ENCODE results near the gene CNIH3.
"Not testable (repeated sequence)": the region's sequence is repeated elsewhere in the genome, so short reads cannot be mapped to it uniquely, and the experiment has no call there.

Gene CNIH3

DNA sequence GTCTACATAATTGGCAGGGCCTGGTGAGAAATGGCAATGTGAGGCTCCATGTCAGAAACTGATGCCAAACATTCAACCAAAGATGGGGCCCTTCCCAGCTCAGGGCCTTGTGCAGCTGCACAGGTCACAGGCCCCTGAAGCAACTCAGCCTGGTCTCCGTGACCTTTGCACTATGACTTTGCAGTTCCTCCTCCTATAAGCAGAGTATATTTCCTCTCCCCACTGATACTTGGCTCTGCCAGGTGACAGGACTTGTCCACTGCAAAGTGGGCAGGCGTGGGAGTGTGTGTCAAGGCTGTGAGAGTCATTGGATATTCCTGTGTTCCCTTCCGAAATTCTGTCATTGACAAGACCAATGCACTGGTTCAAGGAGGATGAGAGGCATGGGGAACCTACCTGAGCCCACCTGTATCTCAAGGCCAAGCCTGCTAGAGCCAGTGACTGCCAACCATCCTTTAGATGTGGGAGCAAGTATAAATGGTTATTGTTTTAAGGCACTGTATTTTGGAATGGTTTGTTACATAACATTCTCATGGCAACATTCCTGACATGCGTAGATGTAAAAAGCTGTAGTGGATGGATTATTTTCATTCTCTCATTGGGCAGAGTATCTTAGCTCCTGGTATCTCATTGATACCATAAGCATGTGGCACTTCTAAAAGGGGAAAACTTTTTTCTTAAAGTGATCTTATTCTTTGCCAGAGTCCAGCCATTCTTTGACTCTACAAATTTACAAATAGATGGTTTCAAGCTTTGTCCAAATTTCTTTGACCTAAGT lies 75.2 kb downstream of the CNIH3 start:
- FAIRE-seq: no peak

DNA sequence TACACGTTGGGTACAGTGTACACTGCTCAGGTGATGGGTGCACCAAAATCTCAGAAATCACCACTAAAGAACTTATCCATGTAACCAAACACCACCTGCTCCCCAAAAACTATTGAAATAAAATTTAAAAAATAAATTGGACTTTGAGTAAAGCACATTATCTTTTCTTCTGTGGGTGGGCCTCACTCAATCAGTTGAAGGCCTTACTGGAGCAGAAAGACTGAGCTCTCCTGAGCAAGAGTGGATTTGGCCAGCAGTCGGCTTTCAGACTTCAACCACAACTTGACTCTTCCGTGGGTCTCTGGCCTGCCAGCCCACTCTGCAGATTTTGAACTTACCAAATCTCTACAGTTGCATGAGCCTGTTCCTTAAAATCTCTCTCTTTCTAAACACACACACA lies 78.9 kb downstream of the CNIH3 start:
- no peak for FAIRE-seq

DNA sequence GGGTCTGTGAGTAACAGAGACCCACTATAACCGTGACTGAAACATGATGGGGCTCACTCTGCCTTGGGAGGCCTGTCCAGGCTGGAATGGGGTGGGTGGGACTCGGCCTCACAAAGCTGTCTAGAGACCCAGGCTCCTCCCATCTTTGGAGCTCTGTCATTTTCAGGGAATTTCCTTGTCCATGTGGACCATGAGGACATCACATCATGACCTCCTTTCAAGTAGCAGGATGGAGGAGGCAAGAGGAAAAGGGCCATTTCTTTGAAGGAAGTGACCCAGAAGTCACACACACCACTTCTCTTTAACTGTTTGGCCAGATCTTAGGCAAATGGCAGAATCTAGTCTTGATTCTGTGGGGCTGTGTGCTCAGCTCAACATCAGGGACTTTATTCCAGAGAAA lies 79.9 kb downstream of the CNIH3 start:
- no peak for FAIRE-seq

DNA sequence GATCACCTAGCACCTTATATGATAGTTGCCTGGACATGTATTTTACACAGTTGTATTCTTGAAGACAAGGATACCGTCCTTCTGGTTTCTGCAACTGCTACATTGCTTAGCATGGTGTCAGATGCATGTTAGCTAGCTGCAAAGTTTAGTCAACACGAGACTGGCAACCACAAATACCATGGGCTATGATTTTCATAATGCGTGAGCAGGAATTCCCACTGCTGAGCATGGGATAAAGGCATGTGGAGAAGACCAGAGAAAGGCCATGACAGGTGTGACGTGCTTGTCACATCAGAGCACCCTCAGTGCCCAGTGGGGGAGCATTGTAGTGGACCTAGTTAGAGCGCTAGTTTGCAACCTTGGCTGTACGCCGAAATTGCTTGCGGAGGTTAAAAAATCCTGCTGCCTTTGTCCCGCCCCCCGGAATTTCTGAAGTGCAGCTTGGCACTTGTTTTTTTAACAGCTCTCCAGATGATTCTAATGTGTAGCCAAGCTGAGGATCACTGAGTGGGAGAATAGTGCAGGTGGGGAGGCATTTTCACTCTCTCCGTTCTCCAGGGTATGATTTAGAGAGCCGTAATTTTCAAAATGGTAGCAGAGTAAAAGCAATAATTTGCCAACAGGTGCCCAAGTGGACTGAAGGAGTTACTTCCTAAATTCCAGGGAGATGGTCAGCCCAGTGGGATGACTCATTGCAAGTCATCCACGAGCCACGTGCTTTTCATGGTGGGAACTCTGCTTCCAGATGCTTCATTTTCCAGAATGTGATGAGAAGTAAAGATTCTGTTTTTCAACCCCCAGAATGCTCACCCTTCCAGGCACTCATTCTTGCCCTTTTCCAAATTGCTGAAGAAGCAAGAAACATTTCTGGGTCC lies 81.0 kb downstream of the CNIH3 start:
- no peak for FAIRE-seq

DNA sequence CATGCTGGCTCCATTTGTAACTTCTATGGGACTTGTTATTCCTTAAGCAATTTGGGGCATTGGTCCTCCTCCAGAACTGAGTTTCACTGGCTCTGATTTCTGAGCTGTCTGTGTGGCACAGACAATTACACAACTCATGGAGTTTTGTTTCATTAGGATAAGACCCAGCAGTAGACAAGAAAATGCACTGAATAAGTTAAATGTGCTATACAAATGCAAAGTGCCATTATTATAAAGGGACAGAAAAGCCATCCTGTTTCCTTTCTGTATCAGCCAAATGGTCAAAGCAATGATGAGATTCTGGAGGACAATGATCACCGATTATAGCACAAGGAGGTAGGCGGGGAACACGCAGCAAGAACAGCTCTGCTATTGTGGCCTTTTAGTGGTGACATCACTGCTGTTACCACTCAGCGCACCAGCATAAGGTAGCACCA lies 81.9 kb downstream of the CNIH3 start:
- no peak for FAIRE-seq

DNA sequence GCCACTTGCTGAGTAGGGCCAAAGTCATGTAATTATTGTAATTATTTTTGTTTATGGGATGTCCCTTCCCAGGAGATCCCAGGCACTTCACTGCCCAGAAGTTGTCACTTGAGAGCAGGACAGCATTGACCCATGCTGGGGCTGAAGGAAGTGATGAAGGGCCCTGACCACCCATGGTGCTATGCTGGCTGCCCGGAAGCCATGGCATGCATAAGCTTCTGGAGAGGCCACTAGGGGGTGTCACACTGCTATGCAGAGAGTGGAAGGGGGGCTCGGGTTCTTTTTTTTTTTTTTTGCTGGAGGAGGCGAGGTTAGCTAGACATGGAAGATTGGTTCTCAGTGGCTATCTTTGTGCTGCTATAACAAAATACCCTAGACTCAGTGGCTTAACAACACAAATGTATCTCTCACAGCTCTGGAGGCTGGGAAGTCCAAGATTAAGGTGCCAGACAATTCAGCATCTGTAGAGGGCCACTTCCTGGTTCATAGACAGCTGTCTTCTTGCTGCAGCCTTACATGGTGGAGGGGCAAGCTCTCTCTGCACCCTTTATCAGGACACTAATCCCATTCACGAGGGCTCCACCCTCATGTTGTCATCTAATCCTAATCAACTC lies 84.9 kb downstream of the CNIH3 start:
- no peak for FAIRE-seq

DNA sequence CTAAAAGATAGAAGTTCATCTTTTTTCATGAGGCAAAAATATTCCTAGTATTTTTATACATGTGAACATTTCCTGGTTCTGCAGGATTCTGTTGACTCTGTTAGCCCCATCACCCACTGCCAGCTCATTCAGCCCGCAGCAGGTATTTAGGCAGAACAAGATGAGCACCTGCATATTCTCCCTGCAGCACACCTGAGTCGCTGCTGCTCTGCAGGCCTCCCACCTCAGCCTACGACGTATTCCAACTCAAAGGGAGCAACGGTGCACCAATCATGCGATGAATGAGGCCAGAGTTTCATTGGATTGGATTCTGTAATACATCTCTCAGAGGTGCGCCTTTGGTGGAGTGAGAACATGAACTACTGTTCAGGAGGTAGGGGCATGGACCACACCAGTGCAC lies 87.6 kb downstream of the CNIH3 start:
- no peak for FAIRE-seq

DNA sequence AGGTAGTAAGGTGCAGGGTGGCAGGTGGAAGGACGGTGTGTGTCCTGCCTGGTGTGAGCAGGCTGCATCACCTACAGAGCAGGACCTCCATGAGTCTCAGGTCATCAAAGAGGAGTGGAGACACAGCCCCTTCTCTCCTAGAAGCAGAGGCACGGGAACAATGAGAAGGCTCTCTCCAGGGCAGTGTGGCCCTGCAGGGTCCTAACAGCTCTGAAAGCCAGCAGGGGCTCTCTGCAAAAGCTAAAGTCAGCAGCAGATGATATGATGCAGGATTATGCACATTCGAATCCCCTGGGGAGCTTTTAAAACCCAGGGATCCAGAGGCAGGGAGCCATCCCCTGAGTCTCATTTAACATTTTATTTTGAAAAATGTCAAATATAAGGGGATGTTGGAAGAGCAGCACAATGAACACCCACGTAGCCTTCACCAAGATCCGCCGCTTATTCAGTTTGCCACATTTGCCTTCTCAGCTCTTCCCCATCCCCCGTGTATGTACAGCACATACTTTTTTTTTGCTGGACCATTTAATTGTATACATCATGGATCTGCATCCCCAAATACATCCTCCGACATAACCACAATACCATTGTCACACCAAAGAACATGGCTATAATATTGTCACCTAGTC lies 88.1 kb downstream of the CNIH3 start:
- no peak for FAIRE-seq

DNA sequence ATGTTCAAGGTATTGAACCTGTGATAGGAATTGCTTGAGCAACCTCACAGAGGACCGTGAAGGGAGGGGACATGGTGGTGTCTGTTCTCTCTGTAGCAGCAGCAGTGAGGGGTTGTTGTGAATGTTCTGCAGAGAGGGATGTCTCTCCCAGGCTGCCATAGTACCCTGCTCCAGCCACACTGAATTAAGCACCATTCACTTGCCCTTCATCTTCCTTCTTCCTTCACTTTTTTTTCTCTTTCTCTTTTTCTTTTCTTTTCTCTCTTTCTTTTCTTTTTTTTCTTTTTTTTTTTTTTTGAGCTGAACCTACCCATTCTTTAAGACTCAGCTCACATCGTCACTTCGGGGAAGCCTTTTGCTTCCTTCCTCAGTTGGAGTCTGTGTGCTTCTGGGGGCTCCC lies 89.5 kb downstream of the CNIH3 start:
- FAIRE-seq: no peak

DNA sequence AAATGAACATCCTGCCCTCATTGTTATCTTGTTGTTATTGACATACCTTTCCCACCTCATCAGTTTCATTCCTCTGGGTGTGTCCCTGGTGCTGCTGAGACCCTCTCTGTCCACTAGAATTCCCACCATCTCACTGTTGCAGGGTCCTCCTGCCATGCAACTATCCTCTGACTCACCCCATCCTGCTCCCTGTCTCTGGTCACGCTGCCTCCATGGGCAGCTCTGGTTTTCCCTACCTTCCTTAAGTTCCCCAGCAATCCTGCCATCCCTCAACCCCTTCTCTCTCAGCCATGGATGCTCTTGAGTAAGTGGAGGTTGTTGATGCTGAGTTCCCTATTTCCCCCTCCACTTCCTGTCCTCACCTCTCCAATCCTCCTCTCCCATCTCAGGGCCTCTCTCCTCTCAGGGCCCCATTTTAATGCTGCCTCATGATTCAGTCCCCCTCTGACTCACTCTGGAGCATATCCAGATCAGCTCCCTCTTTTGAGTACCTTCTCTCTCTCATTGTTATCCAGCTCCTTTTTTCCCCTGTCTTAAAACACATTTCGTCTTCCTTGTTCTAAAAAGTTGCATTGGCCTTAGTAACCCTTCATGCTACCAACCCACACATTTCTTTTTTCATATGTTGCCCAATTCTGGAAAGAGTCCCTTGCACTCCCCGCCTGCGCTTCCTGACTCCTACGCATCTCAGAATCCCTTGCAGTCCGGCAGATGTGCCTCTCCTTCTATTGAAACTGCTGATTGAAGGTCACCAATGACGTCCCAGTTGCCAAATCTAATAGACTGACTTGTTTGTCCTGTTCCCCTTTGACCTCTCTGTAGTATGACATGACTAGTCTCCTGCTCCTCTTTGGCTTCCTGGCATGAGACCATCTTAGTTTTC lies 92.0 kb downstream of the CNIH3 start:
- no peak for FAIRE-seq

DNA sequence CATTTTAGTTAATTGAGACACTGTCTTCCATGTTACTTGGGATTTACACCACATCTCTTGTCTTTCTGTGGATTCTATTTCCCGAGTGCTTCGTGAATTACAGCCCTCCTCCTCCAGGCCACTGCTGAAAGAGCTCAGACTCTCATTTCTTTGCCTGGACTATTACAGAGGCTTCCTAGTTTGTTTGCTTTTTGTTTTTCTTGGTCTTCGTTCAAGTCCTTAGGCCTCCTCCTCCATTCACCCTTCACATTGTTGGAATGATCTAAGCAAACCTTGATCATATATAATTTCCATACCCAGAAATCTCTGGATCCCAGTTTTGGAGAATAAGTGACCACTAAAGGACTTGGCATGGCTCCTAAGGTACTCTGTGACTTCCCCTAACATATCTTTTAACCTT lies 94.1 kb downstream of the CNIH3 start:
- no peak for FAIRE-seq

DNA sequence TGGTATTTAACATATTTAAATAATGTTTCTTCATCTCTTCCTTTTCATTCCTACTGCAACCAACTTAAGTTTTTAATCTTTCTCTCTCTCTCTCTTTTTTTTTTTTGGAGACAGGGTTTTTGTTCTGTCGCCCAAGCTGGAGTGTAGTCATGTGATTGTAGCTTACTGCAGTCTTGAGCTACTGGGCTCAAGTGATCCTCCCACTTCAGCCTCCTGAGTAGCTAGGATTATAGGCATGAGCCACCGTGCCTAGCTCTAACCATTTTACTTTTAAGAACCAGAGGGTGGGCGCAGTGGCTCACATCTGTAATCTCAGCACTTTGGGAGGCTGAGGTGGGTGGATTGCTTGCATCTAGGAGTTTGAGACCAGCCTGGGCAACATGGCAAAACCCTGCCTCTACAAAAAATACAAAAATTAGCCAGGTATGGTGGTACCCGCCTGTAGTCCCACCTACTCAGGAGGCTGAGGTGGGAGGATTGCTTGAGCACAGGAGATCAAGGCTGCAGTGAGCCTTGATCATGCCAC lies 95.2 kb downstream of the CNIH3 start:
- not testable (repeated sequence) for FAIRE-seq

DNA sequence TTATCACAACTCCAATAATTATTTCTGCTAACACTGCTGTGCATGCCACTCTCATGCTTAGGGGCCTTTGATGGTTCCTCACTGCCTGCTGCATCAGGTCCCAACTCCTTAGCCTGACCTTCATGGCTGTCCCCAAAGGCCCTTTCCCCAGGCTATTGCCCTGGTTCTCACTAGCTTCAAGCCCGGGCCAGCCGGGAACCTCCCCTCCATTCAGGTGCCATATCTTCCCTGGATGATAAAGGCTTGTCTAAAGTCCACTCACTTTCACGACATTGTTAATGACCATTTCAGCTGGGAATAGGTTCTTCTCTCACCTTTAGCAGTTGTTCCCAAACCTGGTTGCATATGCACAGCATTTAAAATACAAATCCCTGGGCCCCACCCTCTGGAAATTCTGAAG lies 95.8 kb downstream of the CNIH3 start:
- FAIRE-seq: no peak

DNA sequence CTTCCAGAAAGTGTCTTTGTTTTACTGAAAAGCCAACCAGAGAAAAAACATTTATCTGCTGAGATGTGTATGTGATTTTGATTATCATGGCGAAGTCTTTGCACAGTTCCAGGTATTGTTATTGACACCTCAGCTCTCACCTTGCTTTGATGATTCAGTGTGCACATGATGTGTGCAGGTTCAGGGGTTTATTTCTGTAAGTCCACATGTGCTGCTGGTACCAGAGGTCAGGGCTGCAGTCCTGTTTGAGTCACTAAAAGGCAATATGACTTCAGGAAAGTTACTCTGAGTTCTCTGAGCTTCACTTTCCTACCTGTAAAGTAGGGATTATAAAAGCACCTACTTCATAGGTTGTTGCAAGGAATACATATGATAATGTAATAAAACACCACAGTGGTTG lies 97.1 kb downstream of the CNIH3 start:
- no peak for FAIRE-seq

DNA sequence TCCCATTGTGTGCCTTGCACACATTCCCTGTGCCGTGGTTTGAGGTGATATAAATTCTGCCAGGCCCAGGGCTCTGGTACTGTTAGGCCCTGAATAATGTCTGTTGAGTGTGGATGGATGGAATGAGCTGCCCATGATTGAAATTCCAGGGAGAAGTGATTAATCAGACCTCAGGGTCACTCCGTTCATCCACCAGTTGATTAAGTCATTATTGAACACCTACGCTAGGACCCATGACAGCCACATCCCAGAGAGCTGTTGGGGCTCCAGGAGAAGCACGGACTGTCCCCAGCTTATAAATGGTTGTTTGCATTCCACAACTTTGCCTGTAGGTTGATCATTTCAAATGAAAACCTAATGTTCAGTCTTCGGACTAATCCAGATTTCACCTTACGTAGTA lies 98.4 kb downstream of the CNIH3 start:
- FAIRE-seq: no peak

DNA sequence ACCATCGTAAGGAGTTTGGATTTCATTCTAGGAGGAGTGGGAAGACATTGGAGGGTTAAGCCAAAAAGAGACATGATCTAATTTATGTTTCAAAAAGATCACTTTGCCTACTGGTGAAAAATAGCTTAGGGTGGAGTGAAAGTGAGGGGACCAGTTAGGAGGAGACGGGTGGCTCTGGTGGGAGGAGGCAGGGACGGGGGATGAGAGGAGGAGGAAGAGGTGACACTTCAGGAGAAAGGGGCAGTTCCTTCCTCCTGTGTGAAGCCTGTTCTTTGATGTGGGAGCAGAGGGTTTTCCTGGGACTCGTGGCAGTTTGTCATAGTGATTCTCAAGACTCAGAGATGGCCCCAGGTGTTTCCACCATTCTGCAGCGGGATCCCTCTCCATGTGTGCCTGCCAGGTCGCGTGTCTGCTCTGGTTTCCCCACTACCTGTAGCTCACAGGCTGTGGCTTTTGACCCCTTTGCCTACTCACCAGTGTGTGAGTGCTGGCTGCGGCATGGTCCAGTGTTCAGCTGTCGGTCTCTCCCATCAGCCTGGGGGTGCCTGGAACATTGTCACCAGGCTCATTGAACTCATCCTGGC lies 102.4 kb downstream of the CNIH3 start:
- no peak for FAIRE-seq

DNA sequence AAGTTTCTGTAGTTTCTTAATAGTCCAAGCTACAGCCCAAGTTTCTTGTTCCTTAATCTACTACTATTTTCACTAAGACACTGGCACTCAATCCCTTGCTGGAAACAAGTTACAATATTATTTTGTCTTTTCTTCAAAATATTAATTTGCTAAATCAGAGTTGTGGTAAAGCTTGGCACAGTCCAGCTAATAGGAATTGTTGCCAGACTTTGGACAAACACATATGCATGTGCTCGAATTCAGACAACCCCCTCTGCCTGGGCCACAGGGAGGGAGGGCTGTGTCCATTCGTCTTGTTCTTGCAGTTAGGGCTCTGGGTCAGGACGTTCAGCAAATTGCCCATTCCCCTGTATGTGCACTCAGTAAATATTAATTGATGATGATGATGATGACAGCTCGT lies 103.6 kb downstream of the CNIH3 start:
- no peak for FAIRE-seq

DNA sequence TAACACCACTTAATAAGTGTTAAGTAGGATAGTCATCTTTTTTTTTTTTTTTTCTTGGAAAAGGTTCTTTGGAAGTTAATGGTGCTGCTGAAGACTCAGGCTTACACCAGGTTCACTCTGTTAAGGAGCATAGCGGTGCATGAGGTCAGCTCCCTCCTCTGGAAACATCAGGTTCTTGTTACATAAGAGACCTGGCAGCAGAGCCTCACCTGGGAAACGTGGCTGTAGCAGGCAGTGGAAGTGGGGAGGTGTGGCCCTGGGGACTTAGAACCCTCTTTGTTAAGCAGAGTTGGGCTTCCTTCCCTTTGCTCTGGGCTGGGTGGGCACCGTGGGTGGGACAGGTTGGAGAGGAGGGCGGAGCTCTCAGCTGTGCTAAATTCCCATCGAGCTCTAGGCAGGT lies 104.1 kb downstream of the CNIH3 start:
- no peak for FAIRE-seq

DNA sequence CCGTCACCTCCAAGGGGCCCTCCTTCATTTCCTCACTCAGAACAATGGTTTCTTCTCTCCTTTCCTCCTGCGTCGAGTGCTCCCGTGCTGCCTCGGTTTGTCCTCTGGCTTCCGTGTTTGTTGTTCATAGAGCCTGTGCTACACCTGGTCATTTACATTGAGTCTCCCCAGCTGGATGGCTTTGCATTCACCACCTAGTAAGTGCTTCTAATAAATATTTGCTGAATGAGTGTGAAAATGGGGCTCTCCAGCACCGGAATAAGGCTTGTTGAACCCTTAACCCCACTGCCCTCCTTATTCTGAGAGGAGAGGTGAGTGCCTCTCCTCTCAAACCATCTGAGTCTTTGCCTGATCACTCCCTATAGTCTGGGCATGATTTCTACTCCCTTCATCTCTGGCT lies 104.9 kb downstream of the CNIH3 start:
- no peak for FAIRE-seq

DNA sequence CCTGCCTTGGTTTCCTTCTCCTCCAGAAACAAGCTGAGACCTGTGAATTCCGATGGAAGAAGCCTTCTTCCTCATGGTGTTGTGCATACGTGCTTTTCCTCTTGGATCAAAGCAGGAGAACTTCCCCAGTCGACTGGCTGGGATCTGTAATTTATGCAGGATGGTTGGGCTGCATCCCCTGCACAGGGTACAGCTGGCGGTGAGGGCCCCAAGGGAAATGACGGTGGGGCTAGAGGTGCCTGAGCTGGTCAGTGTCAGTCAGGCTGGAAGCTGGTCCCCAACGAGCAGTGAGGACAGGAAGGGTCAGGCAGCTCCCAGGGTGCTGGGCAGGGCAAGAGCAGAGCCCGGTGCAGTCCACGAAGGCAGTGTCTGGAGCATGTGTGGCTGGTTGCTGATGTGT lies 106.7 kb downstream of the CNIH3 start:
- FAIRE-seq: no peak

DNA sequence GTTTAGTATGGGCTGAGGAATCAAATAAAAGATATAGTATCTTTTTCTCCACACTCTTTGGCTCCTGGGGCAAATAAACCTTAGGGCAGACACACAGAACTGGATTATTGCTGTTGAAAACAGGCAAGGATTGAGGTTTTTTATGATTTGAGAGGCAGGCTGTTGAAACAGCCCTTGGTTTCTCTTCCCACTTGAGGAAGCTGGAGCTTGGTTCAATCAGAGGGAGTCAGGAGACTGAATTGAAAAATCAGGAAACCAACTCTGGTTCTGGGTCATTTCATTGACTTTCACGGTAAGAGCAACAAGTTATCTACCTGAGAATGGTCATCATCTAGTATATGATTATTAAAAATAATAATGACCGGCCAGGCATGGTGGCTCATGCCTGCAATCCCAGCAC lies 108.4 kb downstream of the CNIH3 start:
- no peak for FAIRE-seq

Data from colon (tissue), 2 donors.